ENCODE results near the gene ZNF74.

DNA sequence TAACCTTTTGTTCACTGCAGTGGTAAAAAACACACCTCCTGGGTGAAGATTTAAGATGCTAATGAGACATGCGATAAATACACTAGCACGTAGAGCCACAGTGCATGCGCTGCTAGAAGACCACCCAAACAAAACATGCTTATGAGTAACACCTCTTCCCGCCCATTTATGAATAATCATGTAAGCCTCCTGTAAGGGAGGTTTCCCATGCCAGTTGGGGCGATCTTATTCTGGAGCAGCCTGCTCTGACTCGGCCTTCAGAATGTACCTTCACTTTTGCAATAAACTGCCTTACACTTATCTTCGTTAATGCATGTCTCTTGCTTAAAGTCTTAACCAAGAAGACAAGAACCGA, 61.7 kb downstream of the ZNF74 start:
- TF ChIP-seq, protein P1, sequence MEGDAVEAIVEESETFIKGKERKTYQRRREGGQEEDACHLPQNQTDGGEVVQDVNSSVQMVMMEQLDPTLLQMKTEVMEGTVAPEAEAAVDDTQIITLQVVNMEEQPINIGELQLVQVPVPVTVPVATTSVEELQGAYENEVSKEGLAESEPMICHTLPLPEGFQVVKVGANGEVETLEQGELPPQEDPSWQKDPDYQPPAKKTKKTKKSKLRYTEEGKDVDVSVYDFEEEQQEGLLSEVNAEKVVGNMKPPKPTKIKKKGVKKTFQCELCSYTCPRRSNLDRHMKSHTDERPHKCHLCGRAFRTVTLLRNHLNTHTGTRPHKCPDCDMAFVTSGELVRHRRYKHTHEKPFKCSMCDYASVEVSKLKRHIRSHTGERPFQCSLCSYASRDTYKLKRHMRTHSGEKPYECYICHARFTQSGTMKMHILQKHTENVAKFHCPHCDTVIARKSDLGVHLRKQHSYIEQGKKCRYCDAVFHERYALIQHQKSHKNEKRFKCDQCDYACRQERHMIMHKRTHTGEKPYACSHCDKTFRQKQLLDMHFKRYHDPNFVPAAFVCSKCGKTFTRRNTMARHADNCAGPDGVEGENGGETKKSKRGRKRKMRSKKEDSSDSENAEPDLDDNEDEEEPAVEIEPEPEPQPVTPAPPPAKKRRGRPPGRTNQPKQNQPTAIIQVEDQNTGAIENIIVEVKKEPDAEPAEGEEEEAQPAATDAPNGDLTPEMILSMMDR (IDR thresholded peaks at IDR 0.05; ENCODE audit: low read depth, low read length): no peak
- TF ChIP-seq POLR2A (IDR thresholded peaks at IDR 0.05; ENCODE audit: extremely low read depth, insufficient read length): no peak
